Hindlimb muscle (tissue), 1 donor: ENCODE results near the gene POPDC2. TPM values are rescaled to one million over a fixed set of nuclear protein-coding genes. Genes with fewer than 3 reads are reported as not detected.
"Not testable (repeated sequence)": the region's sequence is repeated elsewhere in the genome, so short reads cannot be mapped to it uniquely, and the experiment has no call there.

Experiments
- DNase-seq: peaks from one replicate; pipeline ENCODE4 v3.0.0-alpha.2; 2013
- polyA plus RNA-seq: library from polyadenylated mRNA; unstranded; fragments of 120-200 nt; gene quantifications from one replicate; pipeline ENCODE4 v1.2.1, GENCODE V29; 2013; ENCODE audit not compliant: insufficient read length

POPDC2 gene, protein sequence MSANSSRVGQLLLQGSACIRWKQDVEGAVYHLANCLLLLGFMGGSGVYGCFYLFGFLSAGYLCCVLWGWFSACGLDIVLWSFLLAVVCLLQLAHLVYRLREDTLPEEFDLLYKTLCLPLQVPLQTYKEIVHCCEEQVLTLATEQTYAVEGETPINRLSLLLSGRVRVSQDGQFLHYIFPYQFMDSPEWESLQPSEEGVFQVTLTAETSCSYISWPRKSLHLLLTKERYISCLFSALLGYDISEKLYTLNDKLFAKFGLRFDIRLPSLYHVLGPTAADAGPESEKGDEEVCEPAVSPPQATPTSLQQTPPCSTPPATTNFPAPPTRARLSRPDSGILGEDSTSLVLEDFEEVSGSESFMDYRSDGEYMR
- 23.8 TPM for polyA plus RNA-seq

- DNase-seq: no peak
Measured at GRCh38 chr3:119660474-119661440, at the start of gene POPDC2. TSS of gene POPDC2 (minus strand) at chr3:119660589. CDS start at chr3:119660423, 166 bp downstream.

- no peak for DNase-seq
Measured at GRCh38 chr3:119703820-119704531, 43.6 kb upstream of the POPDC2 start.

- DNase-seq: peak; percentile 87
Measured at GRCh38 chr3:119702530-119703527, 42.4 kb upstream of the POPDC2 start, which contains the start of gene CFAP91. TSS of gene CFAP91 (plus strand) at chr3:119703022. CDS start at chr3:119703099, 77 bp downstream.

- DNase-seq: no peak
Measured at GRCh38 chr3:119700920-119701734, 40.7 kb upstream of the POPDC2 start.

- no peak for DNase-seq
Measured at GRCh38 chr3:119700269-119700919, 40.0 kb upstream of the POPDC2 start.

GRCh38 chr3:119697394-119697793 lies 37.0 kb upstream of the POPDC2 start:
- no peak for DNase-seq

DNA sequence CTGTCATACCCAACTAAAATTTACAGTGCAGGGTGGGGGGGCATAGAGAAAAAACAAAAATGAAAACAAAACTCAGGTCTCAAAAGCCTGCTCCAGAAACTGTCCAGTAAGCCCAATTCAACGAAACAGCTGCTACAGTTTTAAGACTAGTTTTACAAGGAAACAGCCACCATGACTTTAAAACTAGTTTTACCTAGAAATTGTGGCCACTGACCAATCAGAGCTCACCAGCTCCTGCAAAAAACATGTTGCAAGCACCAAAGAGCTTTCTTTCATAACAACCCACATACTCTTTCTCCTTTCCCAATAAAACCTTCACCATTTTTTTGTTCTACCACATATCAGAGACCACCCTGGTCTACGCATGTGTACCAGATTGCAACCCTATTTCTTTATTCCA lies 35.1 kb upstream of the POPDC2 start:
- DNase-seq: no peak

GRCh38 chr3:119690043-119690656 lies 29.8 kb upstream of the POPDC2 start:
- no peak for DNase-seq

GRCh38 chr3:119683421-119683820 lies 23.0 kb upstream of the POPDC2 start:
- no peak for DNase-seq

DNA sequence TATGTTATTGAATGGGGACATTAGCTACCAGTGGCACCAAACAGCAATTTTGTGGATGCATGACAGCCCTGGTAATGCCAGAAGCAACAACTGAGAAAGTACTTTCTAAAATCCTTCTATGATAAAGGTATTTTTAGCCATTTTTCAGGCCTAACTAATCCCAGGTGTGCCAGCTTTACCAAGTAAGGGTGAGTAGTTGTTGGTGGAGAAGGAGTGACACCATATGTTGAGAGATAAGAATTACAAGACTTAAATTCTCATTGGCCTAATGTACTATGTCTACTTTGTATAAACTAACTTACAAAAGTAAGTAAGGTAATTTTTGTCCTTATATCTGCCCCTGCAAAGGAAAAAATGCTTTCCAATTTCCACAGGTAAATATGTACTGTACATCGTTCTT lies 20.9 kb upstream of the POPDC2 start:
- no peak for DNase-seq

DNA sequence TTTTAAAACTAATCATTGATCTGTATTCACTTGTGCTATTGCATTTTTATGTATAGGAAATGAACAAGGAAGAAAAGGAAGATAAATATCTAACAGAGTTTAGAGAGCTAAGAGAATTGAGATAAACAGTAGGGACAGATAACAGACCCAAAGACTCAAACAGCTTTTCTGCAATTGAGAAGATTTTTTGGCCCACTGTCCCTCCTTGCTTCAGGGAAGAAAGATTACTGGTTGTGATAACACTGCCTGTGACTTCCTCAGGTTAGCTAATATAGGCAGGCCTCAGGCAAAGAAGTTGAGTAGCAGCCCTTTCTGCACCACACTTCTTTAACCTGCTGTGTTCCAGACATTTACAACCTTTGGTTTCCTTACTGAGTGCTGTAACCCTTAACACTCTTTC lies 19.5 kb upstream of the POPDC2 start:
- DNase-seq: no peak

DNA sequence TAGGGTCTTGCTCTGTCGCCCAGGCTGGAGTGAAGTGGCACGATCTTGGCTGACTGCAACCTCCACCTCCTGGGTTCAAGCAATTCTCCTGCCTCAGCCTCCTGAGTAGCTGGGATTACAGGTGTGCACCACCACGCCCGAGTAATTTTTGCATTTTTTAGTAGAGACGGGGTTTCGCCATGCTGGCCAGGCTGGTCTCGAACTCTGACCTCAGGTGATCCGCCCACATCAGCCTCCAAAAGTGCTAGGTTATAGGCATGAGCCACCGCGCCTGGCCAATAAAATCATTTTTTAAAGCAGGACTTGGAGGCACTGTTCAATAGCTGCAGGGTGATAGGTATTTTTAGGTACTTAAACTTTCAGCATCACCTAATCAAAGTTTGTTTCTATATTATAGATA lies 17.8 kb upstream of the POPDC2 start:
- not testable (repeated sequence) for DNase-seq

DNA sequence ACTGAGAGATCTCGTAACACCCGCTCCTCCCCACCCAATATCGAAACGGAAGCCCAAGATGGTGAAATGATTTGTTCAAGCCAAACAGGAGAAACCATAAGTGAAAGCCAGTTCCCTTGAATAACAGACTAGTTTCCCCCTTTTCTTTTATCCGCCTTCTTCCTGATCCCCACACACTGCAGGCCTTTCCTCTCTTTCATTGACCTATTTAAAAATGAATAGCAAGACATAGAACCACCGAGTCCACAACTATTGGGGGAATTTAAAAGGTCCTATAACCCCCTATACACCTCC lies 17.2 kb upstream of the POPDC2 start:
- no peak for DNase-seq

DNA sequence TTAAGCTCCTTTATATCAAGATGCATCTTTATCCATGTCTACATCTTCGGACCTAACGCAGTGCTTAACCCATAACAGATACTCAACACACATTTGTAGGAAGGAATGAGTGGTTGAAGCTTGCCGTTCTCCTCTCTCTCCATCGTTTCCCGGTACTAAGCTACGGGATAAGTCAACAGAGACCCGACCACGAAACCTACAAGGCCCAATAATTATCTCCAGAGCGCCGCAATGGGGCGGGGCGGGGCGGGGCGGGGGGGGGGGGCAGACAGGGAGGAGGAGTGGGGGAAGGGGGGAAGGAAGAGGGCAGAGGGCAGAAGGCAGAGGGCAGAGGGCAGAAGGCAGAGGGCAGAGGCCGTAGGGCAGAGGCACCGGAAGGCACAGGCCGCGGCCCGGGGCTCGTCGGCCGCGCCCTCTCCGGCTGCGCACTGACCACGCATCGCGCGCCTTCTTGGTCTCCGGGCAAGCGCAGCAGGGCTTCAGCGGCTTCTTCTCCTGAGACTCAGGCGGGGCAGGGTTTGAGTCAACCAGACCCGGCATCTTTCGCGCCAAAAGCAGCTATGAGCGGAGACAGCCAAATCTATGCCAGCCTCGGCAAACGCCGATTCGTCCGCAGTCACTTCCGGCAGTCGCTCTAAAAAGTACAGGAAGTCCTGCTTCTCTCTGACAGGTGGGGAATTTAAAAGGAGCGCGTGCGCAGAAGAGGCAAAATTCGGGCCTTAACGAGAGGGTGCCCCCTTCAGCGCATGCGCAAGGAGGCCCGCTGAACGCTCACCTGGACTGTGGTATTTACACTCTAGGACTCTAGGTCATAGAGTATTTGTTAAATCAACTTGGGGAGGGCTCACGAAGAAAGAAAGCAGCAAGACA lies 16.6 kb upstream of the POPDC2 start, which contains the start of gene COX17:
TSS of gene COX17 (minus strand) at position 636 of the 870 bp plus-strand sequence. CDS start at position 540, 96 bp downstream.
- peak; percentile 92 for DNase-seq

- DNase-seq: no peak
Measured at GRCh38 chr3:119676020-119676419, 15.6 kb upstream of the POPDC2 start.

GRCh38 chr3:119675188-119675874 lies 14.9 kb upstream of the POPDC2 start:
- no peak for DNase-seq

- DNase-seq: no peak
Measured at GRCh38 chr3:119673875-119674274, 13.5 kb upstream of the POPDC2 start.

DNA sequence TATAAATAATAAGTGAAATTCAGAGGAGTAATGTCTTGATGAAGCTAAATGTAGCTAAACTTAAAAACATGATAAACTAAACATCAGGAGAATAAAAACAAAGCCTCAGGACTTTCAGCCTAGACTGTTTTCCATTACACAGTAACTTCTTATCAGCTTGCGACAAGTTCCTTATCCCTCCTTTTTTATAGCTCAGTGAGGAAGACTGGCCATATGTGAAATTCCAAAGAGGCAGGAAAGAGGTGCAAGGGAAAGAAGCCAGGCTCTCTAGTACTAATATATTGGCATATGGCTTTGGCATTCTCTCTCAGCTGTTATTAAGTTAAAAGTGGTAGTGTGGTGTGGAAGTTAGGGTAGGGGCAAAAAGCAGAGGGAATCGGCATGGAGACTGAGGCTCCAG lies 12.4 kb upstream of the POPDC2 start:
- DNase-seq: no peak
